Measurements from ENCODE around the gene ANKFN1. TPM values are rescaled to one million over a fixed set of nuclear protein-coding genes. Genes with fewer than 3 reads are reported as not detected.

ANKFN1 gene
- total RNA-seq, 4 donors from 2014 or later, result 0.16 to 0.27 TPM; not detected in 2

DNA sequence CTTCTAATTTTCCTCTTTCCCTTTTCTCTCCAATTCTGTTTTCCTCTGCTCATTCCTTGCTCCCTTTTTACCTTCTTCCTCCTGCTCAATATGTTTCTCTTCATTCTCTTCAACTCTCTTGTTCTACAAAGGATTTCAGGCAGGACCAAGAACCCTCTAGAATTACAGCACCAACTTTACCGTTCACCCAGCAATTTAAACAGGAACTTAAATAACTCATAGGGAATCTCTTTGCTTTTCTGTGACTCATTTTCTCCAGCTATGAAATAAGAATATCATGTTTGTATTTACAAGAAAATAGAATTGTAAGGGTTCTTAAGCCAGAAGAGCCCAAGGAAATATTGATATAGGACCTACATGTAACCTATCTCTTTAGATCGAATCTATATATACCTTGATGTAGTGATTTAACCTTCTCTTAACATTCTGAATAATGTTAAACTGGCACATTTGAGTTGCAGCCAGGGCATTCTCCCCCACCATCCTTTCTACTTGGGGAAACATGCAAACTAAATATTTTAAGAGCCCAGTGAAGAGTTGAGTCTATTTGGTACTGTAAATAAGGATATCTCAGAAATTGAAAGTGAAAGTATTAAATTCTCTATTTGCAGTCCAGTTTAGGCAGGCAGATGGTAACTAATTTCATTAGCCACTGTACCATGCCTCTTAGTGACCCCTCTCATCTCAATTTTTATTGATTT lies 137.0 kb downstream of the ANKFN1 start:
- H3K36me3 ChIP-seq, result no peaks in the 10 kb centered on the region
- H3K27me3 ChIP-seq, result no peaks in the 10 kb centered on the region
- H3K4me3 ChIP-seq, result no peak overlapping the region
- DNase-seq (no peak), ATAC-seq (no peak)
- no peak for TF ChIP-seq POLR2A (IDR thresholded peaks at IDR 0.05)
- TF ChIP-seq, protein P1, sequence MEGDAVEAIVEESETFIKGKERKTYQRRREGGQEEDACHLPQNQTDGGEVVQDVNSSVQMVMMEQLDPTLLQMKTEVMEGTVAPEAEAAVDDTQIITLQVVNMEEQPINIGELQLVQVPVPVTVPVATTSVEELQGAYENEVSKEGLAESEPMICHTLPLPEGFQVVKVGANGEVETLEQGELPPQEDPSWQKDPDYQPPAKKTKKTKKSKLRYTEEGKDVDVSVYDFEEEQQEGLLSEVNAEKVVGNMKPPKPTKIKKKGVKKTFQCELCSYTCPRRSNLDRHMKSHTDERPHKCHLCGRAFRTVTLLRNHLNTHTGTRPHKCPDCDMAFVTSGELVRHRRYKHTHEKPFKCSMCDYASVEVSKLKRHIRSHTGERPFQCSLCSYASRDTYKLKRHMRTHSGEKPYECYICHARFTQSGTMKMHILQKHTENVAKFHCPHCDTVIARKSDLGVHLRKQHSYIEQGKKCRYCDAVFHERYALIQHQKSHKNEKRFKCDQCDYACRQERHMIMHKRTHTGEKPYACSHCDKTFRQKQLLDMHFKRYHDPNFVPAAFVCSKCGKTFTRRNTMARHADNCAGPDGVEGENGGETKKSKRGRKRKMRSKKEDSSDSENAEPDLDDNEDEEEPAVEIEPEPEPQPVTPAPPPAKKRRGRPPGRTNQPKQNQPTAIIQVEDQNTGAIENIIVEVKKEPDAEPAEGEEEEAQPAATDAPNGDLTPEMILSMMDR (IDR thresholded peaks at IDR 0.05 in 4 of 5, conservative IDR thresholded peaks at IDR 0.05 in 1 of 5), result no peak
- no peak overlapping the region for H3K27ac ChIP-seq
- intact Hi-C loops (cut with DNase I; ENCODE audit: low total_unique reads) (no loop called here), in situ Hi-C loops (cut with MboI; ENCODE audit: low sequenced_read_pairs in 4 of 4) (no loop called here)
- no peaks in the 10 kb centered on the region for H3K9me3 ChIP-seq
- H3K4me1 ChIP-seq, result peaks cover 5 to 11% of the 10 kb centered on the region in 2 donors

DNA sequence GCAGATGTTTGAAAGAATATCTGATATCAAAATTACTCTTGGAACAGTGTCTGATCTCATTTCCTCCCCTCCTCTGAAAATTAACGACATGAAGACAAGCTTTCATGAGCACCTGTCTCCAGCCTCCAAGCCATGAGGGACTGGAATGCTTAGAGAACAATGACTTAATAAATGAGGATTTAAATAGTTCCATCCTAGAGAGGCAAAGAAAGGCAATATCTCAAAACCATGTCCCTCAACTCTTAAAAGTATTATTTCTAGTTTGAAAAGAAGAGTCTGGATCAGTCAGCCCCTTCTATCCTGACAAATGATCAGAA lies 137.5 kb downstream of the ANKFN1 start:
- H3K27ac ChIP-seq, result no peak overlapping the region
- in situ Hi-C loops (cut with MboI; ENCODE audit: low sequenced_read_pairs in 4 of 4), result no loop called here
- H3K9me3 ChIP-seq, result no peaks in the 10 kb centered on the region
- peaks cover 5 to 11% of the 10 kb centered on the region in 2 donors for H3K4me1 ChIP-seq
- TF ChIP-seq, protein P1 (IDR thresholded peaks at IDR 0.05 in 4 of 5, conservative IDR thresholded peaks at IDR 0.05 in 1 of 5), result no peak
- TF ChIP-seq POLR2A (IDR thresholded peaks at IDR 0.05), result no peak
- H3K4me3 ChIP-seq, result no peak overlapping the region
- no peaks in the 10 kb centered on the region for H3K27me3 ChIP-seq
- no peaks in the 10 kb centered on the region for H3K36me3 ChIP-seq
- intact Hi-C loops (cut with DNase I; ENCODE audit: low total_unique reads), result no loop called here
- DNase-seq (no peak), ATAC-seq (no peak)

DNA sequence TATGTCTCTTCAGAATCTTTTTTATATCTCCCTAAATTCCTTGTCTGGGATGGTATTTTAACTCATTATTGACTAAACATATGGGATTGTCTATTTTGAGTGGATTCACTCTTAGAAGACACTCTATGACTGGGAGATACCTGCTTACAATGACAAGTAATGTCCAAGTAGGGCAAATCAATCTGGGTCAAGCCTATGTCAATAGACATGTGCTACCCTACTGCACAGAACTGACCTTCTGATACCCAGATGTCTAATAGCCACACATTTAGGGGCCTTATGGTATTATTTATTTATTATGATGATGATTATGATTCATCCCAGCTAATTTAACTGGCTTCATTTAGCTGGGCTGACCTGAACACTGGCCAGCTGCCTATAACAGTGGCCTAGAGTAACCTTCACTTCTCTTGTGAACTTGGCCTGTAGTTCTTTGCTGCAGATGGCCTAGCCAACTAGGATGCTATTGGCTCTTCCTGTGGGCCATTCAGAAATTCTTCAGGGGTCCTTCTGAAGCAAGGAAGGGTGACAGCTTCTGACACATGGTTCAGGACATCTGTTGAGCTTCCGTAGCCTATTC lies 138.0 kb downstream of the ANKFN1 start:
- in situ Hi-C loops (cut with MboI; ENCODE audit: low sequenced_read_pairs in 4 of 4), result no loop called here
- Histone ChIP-seq H3K4me3 (no peak overlapping the region), H3K27ac (no peak overlapping the region), H3K27me3 (no peaks in the 10 kb centered on the region), H3K36me3 (no peaks in the 10 kb centered on the region), H3K9me3 (no peaks in the 10 kb centered on the region), H3K4me1 (peaks cover 5 to 11% of the 10 kb centered on the region in 2 donors)
- ATAC-seq, result no peak
- no peak for DNase-seq
- TF ChIP-seq POLR2A (IDR thresholded peaks at IDR 0.05), result no peak
- TF ChIP-seq, protein P1 (IDR thresholded peaks at IDR 0.05 in 4 of 5, conservative IDR thresholded peaks at IDR 0.05 in 1 of 5), result no peak
- intact Hi-C loops (cut with DNase I; ENCODE audit: low total_unique reads), result no loop called here

DNA sequence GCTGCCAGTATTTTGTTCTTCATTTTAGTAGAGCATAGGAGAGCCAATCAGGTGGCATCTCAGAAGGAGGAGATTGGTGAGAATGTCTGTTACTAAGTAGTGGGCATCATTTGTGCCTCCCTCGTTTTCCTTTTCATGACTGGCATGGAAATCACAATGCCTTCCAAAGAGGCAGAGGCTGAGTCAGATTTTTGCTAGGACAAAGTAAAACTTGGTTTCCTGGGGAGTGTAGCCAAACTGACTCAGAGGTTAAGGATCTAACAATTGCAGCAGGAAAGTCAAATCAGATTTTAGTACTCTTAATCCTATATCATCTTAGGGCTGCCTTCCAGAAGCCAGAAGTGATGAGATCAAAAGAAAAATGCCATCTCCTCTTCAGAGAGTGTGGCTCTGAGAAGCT lies 138.7 kb downstream of the ANKFN1 start:
- Histone ChIP-seq H3K36me3 (no peaks in the 10 kb centered on the region), H3K4me1 (peaks cover 5 to 11% of the 10 kb centered on the region in 2 donors), H3K4me3 (no peak overlapping the region), H3K9me3 (no peaks in the 10 kb centered on the region), H3K27me3 (no peaks in the 10 kb centered on the region), H3K27ac (no peak overlapping the region)
- ATAC-seq (no peak), DNase-seq (no peak)
- in situ Hi-C loops (cut with MboI; ENCODE audit: low sequenced_read_pairs in 4 of 4), result no loop called here
- TF ChIP-seq POLR2A (IDR thresholded peaks at IDR 0.05), result no peak
- TF ChIP-seq, protein P1 (IDR thresholded peaks at IDR 0.05 in 4 of 5, conservative IDR thresholded peaks at IDR 0.05 in 1 of 5), result no peak
- intact Hi-C loops (cut with DNase I; ENCODE audit: low total_unique reads), result no loop called here
